IPS-NIHi7 (cell line): Measurements from ENCODE around the gene CDH13.

Source experiments
- DNase-seq: peaks from one replicate; pipeline ENCODE4 v3.0.0; 2012; ENCODE audit warnings: mixed read lengths; ENCODE audit errors: extremely low spot score

Gene CDH13

GRCh38 chr16:83051451-83051850 lies 424.7 kb downstream of the CDH13 start:
- DNase-seq = no peak

GRCh38 chr16:83054283-83054682 lies 427.5 kb downstream of the CDH13 start:
- DNase-seq = no peak

- no peak for DNase-seq
These were observed 431.6 kb downstream of the CDH13 start for GRCh38 chr16:83058376-83058775.

- peak; percentile 28 for DNase-seq
These were observed 432.5 kb downstream of the CDH13 start for GRCh38 chr16:83059237-83059636.

GRCh38 chr16:83066011-83066410 lies 439.2 kb downstream of the CDH13 start:
- no peak for DNase-seq

- DNase-seq = no peak
These were observed 440.1 kb downstream of the CDH13 start for GRCh38 chr16:83066881-83067280.

GRCh38 chr16:83068686-83069085 lies 441.9 kb downstream of the CDH13 start:
- no peak for DNase-seq

- DNase-seq = no peak
These were observed 443.8 kb downstream of the CDH13 start for GRCh38 chr16:83070416-83071209.

- DNase-seq = no peak
These were observed 449.2 kb downstream of the CDH13 start for GRCh38 chr16:83075956-83076355.

GRCh38 chr16:83083361-83083760 lies 456.6 kb downstream of the CDH13 start:
- no peak for DNase-seq

- no peak for DNase-seq
These were observed 458.9 kb downstream of the CDH13 start for GRCh38 chr16:83085660-83086059.

GRCh38 chr16:83095941-83096692 lies 469.3 kb downstream of the CDH13 start:
- no peak for DNase-seq

GRCh38 chr16:83098536-83098935 lies 471.8 kb downstream of the CDH13 start:
- DNase-seq = no peak

GRCh38 chr16:83100679-83101078 lies 473.9 kb downstream of the CDH13 start:
- DNase-seq = no peak

- DNase-seq = no peak
These were observed 475.6 kb downstream of the CDH13 start for GRCh38 chr16:83102336-83102735.

- DNase-seq = no peak
These were observed 478.7 kb downstream of the CDH13 start for GRCh38 chr16:83105279-83106077.

GRCh38 chr16:83109490-83110125 lies 482.8 kb downstream of the CDH13 start:
- no peak for DNase-seq

GRCh38 chr16:83110269-83110668 lies 483.5 kb downstream of the CDH13 start:
- no peak for DNase-seq

GRCh38 chr16:83113317-83113716 lies 486.5 kb downstream of the CDH13 start:
- peak; percentile 63 for DNase-seq

- no peak for DNase-seq
These were observed 487.0 kb downstream of the CDH13 start for GRCh38 chr16:83113811-83114210.

GRCh38 chr16:83115491-83116232 lies 488.9 kb downstream of the CDH13 start:
- DNase-seq = no peak
